DMS 273 (cell line): Measurements from ENCODE around the gene FARP2.
"Not testable (repeated sequence)": the region's sequence is repeated elsewhere in the genome, so short reads cannot be mapped to it uniquely, and the experiment has no call there.

ENCODE experiments used
- DNase-seq: peaks from one replicate; lab custom pipeline; 2025; ENCODE audit not compliant: unreplicated experiment; lab: John Stamatoyannopoulos, UW

Gene FARP2

DNA sequence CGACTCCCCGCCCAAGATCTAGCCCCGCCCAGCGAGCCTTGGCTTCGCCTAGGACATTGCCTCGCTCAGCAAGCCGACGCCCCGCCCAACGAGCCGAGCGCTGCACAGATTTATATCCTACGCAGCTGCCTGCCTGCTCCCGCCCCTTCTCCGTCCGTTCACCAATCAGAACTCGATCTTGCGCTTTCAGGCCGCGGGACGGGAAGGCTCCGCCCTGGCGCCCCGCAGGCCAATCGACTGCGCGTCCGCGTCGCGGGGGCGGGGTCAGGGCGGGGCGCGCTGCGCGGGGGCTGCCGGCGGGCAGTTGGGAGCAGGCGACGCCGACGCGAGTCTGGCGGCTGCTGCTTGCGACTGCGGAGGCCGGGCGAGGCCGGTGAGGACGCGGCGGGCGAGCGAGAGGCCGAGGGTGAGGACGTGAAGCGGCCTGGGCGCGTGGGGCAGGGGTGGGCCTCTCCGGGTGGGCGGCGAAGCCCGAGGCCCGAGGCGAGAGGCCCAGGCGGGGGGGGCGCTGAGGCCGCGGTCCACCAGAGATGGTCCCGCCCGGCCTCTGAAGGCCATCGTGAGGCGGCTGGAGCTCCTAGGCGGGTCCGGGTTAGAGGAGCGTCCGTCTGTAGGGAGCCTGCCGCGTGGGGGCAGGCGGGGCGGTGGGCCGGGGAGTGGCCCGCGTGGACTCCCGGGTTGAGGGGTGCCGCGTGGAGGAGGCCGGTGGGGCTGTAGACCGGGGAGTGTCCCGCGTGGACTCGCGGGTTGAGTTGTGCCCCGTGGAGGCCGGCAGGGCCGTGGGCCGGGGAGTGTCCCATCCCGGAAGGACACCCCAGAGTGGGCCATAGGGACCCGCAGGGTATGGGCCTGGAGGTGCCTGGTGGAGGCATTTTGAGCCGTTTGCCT is at the start of gene FARP2:
Gene FARP2 (plus strand): TSS at position 303 of the 888 bp plus-strand sequence. CDS start 16,823 bp downstream, outside the sequence.
- DNase-seq = peak; percentile 99

DNA sequence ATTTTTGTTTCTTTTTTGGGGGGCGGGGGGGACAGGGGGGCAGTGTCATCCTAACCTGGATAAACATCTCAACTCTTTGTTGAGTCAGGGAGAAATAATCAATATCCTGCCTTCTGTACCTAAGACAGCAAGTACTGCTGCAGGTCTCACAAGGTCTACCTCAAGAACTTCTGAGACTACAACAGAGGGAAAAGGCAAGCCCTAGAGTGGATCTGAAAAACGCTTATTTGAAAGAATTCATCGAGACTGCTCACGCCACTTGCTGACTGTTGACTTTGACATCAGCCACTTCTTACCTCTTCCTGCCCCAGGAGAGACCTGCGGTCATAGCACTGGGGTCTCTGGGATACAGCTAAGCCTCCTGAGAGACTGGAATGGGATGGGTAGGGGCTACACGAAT is 49.0 kb upstream of the FARP2 start:
- no peak for DNase-seq

GRCh38 chr2:241308267-241308666 is 47.8 kb upstream of the FARP2 start:
- DNase-seq = no peak

DNA sequence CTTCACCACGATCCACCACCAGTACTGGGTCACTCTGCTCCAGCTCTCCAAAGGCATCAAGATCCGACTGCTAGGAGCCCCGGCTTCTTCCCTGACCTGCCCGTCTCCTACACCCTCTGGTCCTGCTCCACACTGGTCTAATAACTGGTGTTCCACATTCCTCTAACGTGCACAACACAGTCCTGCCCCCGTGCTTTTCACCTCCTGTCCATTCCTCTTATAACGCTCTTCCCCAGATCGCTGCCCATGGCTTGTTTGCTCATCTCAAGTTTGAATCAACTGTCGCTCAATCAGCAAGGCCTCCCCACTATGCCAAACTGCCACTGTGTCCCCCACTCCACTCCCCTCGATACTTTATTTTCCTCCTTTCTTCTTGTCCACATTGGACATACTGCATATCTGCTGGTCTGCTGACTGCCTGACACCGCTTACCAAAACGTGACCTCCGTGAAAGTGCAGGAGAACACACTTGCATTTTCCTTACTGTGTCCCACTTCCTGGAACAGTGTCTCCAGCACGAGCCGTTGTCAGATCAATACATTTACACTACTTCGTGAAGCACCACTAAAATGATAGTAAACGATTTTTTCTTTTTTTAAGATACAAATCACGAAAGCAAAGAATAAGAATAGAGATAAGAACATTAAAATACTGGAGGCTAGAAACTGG is 47.1 kb upstream of the FARP2 start:
- no peak for DNase-seq

GRCh38 chr2:241309684-241310117 is 46.4 kb upstream of the FARP2 start:
- DNase-seq = no peak

DNA sequence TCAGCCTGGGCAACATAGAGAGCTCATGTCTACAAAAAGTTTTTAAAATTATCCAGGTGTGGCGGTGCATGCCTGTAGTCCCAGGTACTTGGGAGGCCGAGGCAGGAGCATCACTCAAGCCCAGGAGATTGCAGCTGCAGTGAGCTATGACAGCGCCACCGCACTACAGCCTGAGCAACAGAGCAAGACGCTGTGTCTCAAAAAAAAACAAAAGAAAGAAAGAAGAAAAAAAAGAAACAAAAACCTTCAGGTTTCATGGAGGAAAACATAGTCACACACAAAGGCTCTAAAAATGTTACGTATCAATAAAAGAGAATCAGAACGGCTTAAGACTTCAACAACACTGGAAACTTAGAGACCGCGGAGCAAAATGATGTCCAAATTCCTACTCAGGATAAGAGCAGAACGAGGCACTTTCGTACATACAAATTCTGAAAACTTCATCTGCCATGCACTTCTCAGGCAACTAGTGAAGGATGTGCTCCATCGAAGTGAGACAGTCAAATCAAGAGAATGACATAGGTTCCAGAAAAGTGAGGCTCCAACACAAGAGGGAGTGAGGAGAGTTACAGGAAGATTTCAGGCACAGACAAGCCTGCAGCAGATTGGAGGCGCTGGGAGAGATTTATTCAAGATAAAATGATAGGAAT is 45.0 kb upstream of the FARP2 start:
- no peak for DNase-seq

DNA sequence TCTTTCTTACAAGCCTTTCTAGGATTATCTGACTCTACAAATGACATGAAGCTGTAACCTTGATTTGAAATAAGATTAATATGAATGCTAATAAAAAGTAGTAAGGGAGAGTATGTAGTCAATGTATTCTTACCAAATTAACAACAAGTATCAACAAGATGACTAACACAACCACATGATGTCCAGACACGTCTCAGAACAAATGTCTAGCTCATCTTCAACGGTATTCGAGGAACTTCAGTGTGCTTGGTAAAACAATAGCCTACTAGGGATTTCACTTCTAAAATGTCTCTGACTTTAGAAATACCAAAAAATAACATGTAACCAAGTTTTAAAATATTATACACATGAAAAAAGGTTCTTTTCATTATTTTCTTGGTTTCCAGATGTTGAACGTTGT is 44.0 kb upstream of the FARP2 start:
- no peak for DNase-seq

- DNase-seq = no peak
These were observed 42.5 kb upstream of the FARP2 start for GRCh38 chr2:241313543-241314095.

DNA sequence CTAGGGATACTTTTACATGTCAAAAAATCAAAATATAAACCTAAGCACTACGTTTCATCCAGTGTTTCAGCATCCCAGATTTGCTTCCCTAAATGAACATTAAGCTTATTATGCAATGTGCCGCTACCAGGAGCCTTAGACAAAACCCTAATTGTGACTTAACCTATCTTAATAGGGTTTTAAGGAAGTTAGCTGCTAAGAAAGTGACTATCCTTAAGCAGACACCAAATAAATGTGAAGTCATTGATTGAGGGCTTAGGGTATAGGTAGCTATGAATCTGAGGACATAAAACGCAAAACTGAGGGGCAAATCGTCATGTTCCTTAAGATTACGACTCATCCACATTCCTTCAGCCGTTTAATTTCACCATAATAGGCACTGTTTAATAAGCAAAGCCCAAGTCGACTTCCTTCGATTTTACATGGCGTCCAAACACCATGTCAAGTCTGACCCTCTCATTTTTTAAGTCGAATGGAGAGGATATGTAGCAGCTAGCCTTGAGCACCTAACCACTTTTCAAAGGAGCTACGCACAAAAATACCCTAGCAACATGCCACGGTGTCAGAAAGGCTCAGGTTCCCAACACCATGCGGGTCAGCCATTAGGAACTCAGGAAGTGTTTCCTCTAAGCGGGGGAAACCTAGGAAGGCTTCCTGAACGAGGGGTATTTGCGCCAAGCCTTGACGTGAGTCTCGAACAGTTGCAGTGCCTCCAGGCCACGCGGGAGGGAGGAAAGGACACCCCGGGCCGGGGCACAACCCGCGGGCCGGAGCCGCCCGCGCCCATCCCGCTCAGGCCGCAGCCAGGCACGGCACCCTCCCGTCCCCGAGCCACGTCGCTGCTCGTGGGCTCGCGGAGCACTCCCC is 41.6 kb upstream of the FARP2 start:
- DNase-seq = peak; percentile 89

DNA sequence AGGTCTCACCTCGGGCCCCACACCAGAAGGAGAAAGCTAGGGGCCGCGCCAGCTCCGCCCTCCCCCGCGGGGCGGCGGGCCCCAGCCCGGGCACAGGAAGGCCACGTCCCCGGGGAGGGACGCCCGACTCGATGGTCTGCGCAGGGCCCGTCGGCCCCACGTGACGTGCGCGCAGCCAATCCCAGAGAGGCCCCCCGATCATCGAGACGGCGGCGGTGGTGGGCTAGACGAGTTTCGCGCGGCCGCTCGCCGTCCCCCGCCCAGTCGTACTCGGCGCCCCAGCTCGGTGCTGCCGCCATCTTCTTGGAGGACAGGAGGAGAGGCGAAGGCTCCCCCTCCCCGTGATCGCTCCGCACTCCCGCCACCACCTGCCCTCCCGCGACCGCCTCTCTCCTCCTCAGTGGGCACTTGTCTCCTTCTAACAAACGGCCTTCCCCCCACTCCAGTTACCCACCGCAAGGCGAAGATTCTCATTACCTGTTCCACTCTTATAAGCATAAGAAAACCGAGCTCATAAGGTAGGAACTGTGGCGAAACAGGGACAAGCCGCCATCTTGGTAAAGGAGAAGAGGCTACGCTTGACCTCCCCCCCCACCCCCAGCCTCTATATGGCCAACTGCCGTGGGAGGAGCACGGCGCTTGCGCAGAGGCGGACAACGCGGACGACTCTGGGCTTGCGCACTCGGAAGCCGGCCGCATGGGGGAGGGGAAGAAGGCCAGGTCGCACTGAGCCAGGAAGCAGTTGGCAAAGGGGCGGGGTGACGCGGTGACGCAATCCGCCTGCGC is 40.8 kb upstream of the FARP2 start, which contains the start of gene HDLBP:
Gene HDLBP (minus strand): TSS at position 580 of the 786 bp plus-strand sequence. CDS start 48,803 bp downstream, outside the sequence.
- peak; percentile 99 for DNase-seq

DNA sequence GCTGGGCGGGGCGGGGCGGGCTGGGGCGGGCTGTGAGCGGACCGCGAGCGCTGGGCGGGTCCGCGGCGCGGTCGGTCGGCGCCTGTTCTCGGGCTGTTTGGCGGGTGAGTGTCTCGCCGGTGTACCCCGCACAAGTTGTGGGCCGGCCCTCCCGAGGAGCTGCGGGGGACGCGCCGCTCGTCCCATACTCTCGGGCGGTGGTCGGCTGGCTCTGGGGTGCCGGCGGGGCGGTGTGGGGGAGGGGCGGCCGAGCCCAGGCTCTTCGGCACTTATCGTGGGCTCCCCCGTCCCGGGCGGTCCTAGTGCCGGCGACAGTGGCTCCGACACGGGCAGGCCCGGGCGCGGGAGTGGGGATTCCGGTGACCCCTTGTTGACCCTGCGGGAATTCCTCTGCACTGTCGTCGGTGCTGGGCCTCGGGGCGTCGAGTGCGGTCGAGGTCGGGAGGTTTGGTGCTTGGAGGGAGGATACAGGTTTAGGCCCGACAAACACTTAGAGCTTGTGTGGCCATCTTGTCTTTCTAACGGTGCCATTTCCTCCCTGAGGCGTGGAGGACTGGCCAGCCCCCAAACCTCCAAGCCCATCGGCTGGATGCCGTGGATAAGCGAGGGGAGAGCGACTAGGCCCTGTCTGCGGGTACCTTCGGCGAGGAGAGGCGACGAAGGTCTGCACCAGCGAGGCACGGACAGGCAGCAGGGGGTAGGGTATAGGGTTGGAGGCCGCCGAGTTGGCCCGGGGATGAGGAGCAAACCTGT is 40.0 kb upstream of the FARP2 start, which contains the start of gene SEPTIN2:
Gene SEPTIN2 (plus strand): TSS at position 47 of the 753 bp plus-strand sequence. CDS start 8,308 bp downstream, outside the sequence.
- DNase-seq = peak; percentile 77

- DNase-seq = no peak
These were observed 39.3 kb upstream of the FARP2 start for GRCh38 chr2:241316825-241317224.

- DNase-seq = no peak
These were observed 38.7 kb upstream of the FARP2 start for GRCh38 chr2:241317391-241317790.

- DNase-seq = not testable (repeated sequence)
These were observed 37.3 kb upstream of the FARP2 start for GRCh38 chr2:241318830-241319229.

DNA sequence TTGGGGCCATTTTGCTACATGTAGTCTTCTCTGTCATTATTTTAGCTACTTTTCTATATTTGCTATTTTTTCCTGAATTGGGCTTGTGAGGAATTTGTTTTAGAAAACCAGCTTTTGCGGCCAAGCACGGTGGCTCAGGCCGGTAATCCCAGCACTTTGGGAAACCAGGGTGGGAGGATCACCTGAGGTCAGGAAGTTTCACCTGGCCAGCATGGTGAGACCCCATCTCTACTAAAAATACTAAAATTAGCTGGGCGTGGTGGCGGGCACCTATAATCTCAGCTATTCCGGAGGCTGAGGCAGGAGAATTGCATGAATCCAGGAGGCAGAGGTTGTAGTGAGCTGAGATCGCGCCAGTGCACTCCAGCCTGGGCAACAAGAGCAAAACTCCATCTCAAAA is 35.7 kb upstream of the FARP2 start:
- no peak for DNase-seq

- no peak for DNase-seq
These were observed 35.1 kb upstream of the FARP2 start for GRCh38 chr2:241321033-241321432.

DNA sequence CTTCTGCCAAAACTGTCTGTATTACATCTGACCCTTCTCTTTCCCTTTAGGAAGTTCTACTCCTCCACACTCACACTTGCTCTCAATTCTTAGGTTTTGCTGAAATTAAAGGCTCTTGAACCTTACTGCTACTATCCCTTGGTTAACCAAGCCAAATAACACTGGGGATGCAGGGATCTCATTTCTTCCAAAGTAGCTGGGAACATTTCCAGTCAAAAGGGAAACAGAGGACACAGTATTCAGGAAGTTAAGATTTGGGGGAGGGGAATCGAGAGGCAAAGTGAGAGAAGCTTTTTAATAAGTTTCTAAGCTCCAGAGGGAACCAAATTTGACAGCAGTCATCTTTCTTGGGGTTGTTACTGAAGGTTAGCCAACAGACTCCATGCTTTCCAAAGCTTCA is 34.2 kb upstream of the FARP2 start:
- DNase-seq = no peak

GRCh38 chr2:241323778-241324177 is 32.3 kb upstream of the FARP2 start:
- no peak for DNase-seq

GRCh38 chr2:241324775-241325174 is 31.3 kb upstream of the FARP2 start:
- no peak for DNase-seq
